ENCODE results near the gene MX2.

- TF ChIP-seq CTCF (IDR thresholded peaks at IDR 0.05; ENCODE audit: low read depth, low read length) (no peak), EZH2phosphoT487 (IDR thresholded peaks at IDR 0.05; ENCODE audit: low read depth) (no peak)
Observed at GRCh38 chr21:41396558-41397075, 34.8 kb downstream of the MX2 start.
